GM23338 (cell line): Measurements from ENCODE around the gene TRIM34.

Experiments used
- CREB1 ChIP-seq: fragments of 250-450 bp; sonication (Bioruptor Pico); IDR thresholded peaks from 2 replicates; pipeline ENCODE4 v1.5.0; 2020; ENCODE audit warnings: low read depth, mild to moderate bottlenecking, moderate library complexity
- EZH2 ChIP-seq: fragments of 200-600 bp; sonication (generic); IDR thresholded peaks from one replicate; pipeline ENCODE4 v1.8.0; 2017; ENCODE audit warnings: antibody characterized with exemption, mild to moderate bottlenecking, low read depth; ENCODE audit not compliant: unreplicated experiment
- EZH2phosphoT487 ChIP-seq: fragments of 200-600 bp; sonication (generic); IDR thresholded peaks from one replicate; pipeline ENCODE4 v1.8.1; 2018; ENCODE audit warnings: antibody characterized with exemption; ENCODE audit not compliant: unreplicated experiment
- JUNB ChIP-seq: IDR thresholded peaks from one replicate; pipeline ENCODE4 v1.6.1; 2016; ENCODE audit warnings: antibody characterized with exemption; ENCODE audit not compliant: unreplicated experiment
- NANOG ChIP-seq: IDR thresholded peaks from 2 replicates; pipeline ENCODE4 v1.6.1; 2016; ENCODE audit warnings: antibody characterized with exemption, borderline replicate concordance
- POLR2AphosphoS5 ChIP-seq: IDR thresholded peaks from 2 replicates; pipeline ENCODE4 v1.6.1; 2016; ENCODE audit warnings: antibody characterized with exemption, low read depth
- ZNF114 ChIP-seq: fragments of 250-450 bp; sonication (Bioruptor Pico); IDR thresholded peaks from 2 replicates; pipeline ENCODE4 v1.5.0; 2020; ENCODE audit warnings: mild to moderate bottlenecking, moderate library complexity
- TF ChIP-seq, protein P1 (sequence below), 2 experiments: fragments of 200-600 bp in 1 of 2; sonication (generic) in 1 of 2; conservative IDR thresholded peaks; 2 replicates each; pipeline versions ENCODE4 v1.5.1 to v1.6.1; 2016 to 2017; ENCODE audit warnings: antibody characterized with exemption in 2 of 2, low read depth in 2 of 2, mild to moderate bottlenecking in 2 of 2, moderate library complexity in 1 of 2

DNA sequence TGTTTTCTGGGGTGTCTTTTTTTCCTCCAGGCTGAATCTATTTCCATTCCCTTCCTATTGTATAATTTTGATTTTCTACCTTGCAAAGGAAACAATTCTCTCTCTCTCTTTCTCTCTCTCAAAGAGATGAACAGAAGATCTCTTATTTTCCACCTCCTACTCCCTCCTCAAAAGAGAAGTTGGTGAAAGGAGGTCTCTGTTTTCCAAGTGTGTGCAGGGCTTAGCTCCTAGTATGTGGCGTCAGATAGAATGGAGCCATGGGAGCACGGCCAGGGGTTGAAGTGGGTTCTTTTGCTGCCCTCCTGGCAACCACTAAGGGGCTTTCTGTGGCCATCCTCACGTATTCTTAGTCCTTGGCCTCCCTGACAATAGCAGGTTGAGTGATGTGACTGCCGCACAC is 480 bp downstream of the TRIM34 start:
- TF ChIP-seq, protein P1, sequence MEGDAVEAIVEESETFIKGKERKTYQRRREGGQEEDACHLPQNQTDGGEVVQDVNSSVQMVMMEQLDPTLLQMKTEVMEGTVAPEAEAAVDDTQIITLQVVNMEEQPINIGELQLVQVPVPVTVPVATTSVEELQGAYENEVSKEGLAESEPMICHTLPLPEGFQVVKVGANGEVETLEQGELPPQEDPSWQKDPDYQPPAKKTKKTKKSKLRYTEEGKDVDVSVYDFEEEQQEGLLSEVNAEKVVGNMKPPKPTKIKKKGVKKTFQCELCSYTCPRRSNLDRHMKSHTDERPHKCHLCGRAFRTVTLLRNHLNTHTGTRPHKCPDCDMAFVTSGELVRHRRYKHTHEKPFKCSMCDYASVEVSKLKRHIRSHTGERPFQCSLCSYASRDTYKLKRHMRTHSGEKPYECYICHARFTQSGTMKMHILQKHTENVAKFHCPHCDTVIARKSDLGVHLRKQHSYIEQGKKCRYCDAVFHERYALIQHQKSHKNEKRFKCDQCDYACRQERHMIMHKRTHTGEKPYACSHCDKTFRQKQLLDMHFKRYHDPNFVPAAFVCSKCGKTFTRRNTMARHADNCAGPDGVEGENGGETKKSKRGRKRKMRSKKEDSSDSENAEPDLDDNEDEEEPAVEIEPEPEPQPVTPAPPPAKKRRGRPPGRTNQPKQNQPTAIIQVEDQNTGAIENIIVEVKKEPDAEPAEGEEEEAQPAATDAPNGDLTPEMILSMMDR (conservative IDR thresholded peaks at IDR 0.05; ENCODE audit: low read depth in 2 of 2): no peak
- no peak for TF ChIP-seq POLR2AphosphoS5
- no peak for TF ChIP-seq CREB1 (CRISPR knock-in tag)
- TF ChIP-seq EZH2phosphoT487: no peak
- no peak for TF ChIP-seq EZH2
- TF ChIP-seq NANOG: no peak
- no peak for TF ChIP-seq ZNF114 (CRISPR knock-in tag)
- no peak for TF ChIP-seq JUNB
